ENCODE measurements around the gene NUDT9.
"Not testable (repeated sequence)": the region's sequence is repeated elsewhere in the genome, so short reads cannot be mapped to it uniquely, and the experiment has no call there.

The NUDT9 gene

DNA sequence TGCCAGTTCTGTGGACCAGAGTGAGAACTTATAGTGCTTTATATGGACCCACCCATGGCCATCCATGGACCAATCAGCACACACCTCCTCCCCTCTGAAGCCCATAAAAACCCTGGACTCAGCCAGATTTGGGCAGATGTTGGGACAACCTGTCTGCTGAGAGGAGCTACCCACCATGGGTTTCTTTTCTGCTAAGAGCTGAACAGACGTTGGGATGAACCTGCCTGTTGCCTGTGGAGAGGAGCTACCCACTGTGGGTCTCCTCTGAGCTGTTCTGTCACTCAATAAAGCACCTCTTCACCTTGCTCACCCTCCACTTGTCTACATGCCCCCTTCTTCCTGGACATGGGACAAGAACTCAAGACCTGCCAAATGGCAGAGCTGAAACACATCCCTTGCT is 22.4 kb upstream of the NUDT9 start:
- no peak for DNase-seq (ENCODE audit: low read depth)
- TF ChIP-seq, protein P1, sequence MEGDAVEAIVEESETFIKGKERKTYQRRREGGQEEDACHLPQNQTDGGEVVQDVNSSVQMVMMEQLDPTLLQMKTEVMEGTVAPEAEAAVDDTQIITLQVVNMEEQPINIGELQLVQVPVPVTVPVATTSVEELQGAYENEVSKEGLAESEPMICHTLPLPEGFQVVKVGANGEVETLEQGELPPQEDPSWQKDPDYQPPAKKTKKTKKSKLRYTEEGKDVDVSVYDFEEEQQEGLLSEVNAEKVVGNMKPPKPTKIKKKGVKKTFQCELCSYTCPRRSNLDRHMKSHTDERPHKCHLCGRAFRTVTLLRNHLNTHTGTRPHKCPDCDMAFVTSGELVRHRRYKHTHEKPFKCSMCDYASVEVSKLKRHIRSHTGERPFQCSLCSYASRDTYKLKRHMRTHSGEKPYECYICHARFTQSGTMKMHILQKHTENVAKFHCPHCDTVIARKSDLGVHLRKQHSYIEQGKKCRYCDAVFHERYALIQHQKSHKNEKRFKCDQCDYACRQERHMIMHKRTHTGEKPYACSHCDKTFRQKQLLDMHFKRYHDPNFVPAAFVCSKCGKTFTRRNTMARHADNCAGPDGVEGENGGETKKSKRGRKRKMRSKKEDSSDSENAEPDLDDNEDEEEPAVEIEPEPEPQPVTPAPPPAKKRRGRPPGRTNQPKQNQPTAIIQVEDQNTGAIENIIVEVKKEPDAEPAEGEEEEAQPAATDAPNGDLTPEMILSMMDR (conservative IDR thresholded peaks at IDR 0.05; ENCODE audit: low read depth, low read length): no peak
- no peak overlapping the region for H3K4me3 ChIP-seq (ENCODE audit: low read length)

DNA sequence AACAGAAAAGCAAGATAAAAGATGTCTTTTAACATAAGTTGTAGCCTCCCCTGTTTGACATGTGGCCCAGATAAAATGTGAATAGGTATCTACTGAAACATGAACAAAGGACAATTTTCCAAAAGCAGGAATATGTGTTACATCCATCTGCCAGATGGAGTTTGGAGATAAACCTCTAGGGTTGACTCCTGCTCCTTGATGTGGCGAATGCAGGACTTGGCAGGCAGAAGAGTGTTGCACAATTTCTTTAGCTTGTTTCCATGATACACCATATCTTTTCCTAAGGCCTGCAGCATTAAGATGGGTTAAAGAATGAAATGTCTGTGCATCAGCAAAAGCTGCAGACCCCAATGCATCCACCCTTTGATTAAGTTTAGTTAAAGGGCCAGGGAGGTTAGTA is 18.6 kb upstream of the NUDT9 start:
- not testable (repeated sequence) for DNase-seq (ENCODE audit: low read depth); H3K4me3 ChIP-seq (ENCODE audit: low read length)

DNA sequence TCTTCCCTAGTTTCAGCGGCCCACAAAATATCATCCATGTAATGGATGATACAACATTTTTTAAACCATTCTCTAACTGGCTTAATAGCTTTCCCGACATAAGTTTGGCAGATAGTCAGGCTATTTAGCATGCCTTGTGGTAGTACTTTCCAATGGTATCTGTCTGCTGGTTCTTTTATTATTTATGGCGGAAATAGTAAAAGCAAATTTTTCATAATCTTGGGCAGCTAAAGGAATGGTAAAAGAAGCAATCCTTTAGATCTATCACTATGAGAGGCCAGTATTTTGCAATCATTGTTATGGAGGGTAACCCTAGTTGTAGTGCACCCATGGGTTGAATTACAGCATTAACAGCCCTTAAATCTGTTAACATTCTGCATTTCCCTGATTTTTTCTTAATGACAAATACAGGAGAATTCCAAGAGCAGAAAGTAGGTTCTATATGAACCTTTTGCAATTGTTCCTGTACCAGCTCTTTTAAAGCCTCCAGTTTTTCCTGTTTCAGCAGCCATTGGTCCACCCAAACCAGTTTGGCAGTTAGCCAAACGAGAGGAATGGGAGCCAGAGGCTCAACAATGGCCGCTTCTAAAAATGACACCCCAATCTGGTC is 17.1 kb upstream of the NUDT9 start:
- TF ChIP-seq, protein P1 (conservative IDR thresholded peaks at IDR 0.05; ENCODE audit: low read depth, low read length): no peak
- DNase-seq (ENCODE audit: low read depth): no peak
- H3K4me3 ChIP-seq (ENCODE audit: low read length): no peak overlapping the region

DNA sequence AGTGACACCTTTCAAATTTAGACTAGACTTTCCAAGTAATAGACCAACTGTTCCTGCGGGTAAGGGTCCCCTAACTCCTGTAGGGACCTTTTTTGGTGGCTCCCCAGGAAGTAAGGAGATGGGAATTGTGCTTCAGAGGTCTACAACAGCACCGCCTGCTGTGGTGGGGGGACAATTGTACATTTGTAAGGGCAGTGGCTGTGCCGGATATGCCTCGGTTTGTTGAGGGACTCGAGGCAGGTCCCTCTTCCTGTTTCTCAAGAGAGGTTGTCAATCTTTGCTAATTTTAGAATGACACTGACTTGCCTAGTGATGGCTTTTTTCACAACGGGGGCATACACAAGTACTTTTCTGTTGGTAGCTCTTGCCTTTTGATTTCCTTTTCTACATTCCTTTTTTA is 15.9 kb upstream of the NUDT9 start:
- no peak for DNase-seq (ENCODE audit: low read depth)
- no peak overlapping the region for H3K4me3 ChIP-seq (ENCODE audit: low read length)
- TF ChIP-seq, protein P1 (conservative IDR thresholded peaks at IDR 0.05; ENCODE audit: low read depth, low read length): no peak

DNA sequence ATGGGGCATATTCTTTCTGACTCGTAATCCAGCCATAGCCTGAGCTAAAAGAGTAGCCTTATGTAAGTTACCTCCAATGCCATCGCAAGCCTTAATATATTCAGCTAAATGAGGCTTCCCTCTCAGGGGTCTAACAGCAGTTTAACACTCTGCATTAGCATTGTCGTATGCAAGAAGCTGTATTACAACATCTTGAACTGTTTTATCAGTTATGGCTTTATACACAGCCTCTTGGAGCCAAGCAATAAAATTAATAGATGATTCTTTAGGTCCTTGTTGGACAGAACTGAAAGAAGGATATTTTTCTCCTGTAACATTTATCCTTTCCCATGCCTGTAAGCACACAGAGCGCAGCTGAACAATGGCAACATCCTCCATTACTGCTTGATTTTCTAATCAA is 15.5 kb upstream of the NUDT9 start:
- H3K4me3 ChIP-seq (ENCODE audit: low read length): not testable (repeated sequence)

DNA sequence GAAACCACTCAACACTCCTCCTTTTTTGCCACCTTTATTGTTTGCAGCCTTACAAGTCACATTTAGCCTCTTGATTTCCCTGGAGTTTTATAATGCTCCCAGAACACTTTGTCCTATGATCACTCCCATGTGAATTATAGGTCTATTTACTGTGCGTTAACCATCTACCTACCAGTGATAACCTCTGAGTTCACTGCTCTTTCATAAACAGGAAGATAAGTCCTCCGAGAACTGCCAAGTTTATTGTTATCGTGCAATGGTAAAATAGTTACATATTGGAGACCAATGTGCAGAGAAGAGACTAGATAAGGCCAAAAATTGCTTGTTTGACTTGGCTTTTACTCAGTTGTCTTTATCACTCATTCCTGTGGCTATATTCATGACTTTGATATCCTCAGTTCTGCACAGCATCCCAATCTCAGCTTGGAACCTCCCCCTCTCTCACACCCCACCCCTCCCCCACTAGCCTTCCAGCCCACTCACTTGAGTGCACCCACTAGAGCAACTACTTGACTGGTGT is 12.9 kb upstream of the NUDT9 start:
- TF ChIP-seq, protein P1 (conservative IDR thresholded peaks at IDR 0.05; ENCODE audit: low read depth, low read length): no peak
- no peak overlapping the region for H3K4me3 ChIP-seq (ENCODE audit: low read length)
- no peak for DNase-seq (ENCODE audit: low read depth)

More for the DNA sequence above, 15.5 kb upstream of the NUDT9 start:
- not testable (repeated sequence) for DNase-seq (ENCODE audit: low read depth)

DNA sequence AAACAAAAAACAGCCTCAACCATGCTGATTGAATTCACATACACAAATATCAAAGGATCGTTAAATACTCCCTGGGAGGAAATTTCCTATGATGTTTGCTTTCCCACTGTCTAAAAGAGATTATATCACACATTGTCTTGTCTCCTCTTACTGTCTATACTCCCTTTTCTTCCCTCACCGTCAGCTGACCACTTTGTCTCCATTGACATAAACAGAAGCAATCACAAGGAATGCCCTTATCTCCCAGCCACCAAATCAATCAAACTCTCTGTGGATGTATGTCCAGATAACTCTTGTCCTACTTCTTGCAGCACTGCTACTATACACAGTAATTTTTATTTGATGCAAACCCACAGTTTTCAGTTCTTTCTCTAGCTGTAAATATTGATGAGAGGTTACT is 12.2 kb upstream of the NUDT9 start:
- H3K4me3 ChIP-seq (ENCODE audit: low read length): no peak overlapping the region
- TF ChIP-seq, protein P1 (conservative IDR thresholded peaks at IDR 0.05; ENCODE audit: low read depth, low read length): no peak
- no peak for DNase-seq (ENCODE audit: low read depth)

DNA sequence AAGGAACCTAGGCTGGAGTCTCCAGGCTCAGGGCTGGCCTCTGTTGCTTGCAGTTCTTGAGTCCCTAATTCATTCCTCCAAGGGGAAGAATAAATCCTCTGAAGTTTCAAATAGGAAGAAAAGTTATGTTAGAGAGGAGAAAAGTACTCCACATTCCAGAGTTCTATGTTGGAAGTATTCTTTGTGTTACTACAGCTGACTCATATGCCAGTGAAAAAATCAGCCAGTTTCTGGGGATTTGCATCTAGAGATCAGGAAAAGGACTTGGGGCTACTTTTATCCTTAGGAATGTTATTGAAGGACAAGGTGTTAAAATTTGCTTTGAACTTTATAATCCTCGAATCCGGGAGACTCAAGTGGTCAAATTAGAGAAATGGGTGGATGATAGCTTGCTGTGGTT is 11.7 kb upstream of the NUDT9 start:
- TF ChIP-seq, protein P1 (conservative IDR thresholded peaks at IDR 0.05; ENCODE audit: low read depth, low read length): no peak
- H3K4me3 ChIP-seq (ENCODE audit: low read length): no peak overlapping the region
- no peak for DNase-seq (ENCODE audit: low read depth)

All from retinal pigment epithelial cell (primary cell).